IMR-90 (cell line): ENCODE data around the gene SOX1. TPM values are rescaled to one million over a fixed set of nuclear protein-coding genes. Genes with fewer than 3 reads are reported as not detected.

Experiments used
- ATAC-seq: fragments of 200-7000 bp; cut with Tn5 transposase; 2 replicates; pipeline ENCODE4 v1.9.1; 2020; ENCODE audit warnings: low read depth, mild to moderate bottlenecking, moderate library complexity
- BruUV-seq: library from RNA; stranded (reverse); fragments of 400-500 nt; replicated peaks from 2 replicates; lab custom pipeline; 2021; lab: Mats Ljungman, UMichigan
- CTCF ChIA-PET: fragments of 300-600 bp; formaldehyde crosslinking; extraction: SDS; loops from one replicate; lab custom pipeline; 2021; ENCODE audit warnings: antibody characterized with exemption; lab: Yijun Ruan, JAX
- POLR2A ChIA-PET: fragments of 300-600 bp; sonication (Branson Sonifier 250); formaldehyde crosslinking; loops from one replicate; lab custom pipeline; 2022; ENCODE audit warnings: antibody characterized with exemption; ENCODE audit not compliant: unreplicated experiment; lab: Charles Lee
- DNase-seq: peaks from one replicate; pipeline ENCODE4 v3.0.0; 2013
- H2AFZ ChIP-seq: replicated peaks from 2 replicates; pipeline ENCODE3; 2013; ENCODE audit warnings: low read length, mild to moderate bottlenecking; ENCODE audit not compliant: poor library complexity
- H2AK5ac ChIP-seq: 2 replicates; pipeline ENCODE4 v1.6.1; 2013; ENCODE audit warnings: low read depth, low read length, inconsistent platforms
- H2AK9ac ChIP-seq: replicated peaks from 2 replicates; pipeline ENCODE3; 2013; ENCODE audit warnings: mild to moderate bottlenecking, low read depth, low read length, moderate library complexity; ENCODE audit not compliant: poor library complexity
- H2BK120ac ChIP-seq: 2 replicates; pipeline ENCODE4 v1.6.1; 2013; ENCODE audit warnings: low read depth, low read length, inconsistent platforms
- H2BK15ac ChIP-seq: 3 replicates; pipeline ENCODE4 v1.6.1; 2013; ENCODE audit warnings: low read depth, low read length, inconsistent platforms
- H2BK20ac ChIP-seq: 2 replicates; pipeline ENCODE4 v1.6.1; 2013; ENCODE audit warnings: low read depth, mild to moderate bottlenecking, inconsistent platforms, low read length, moderate library complexity
- H2BK5ac ChIP-seq: 2 replicates; pipeline ENCODE4 v1.6.1; 2013; ENCODE audit warnings: mild to moderate bottlenecking, low read depth, low read length, inconsistent platforms; ENCODE audit not compliant: poor library complexity, severe bottlenecking
- H3K14ac ChIP-seq: replicated peaks from 2 replicates; pipeline ENCODE4 v1.6.1; 2013; ENCODE audit warnings: low read depth, low read length, inconsistent platforms
- H3K18ac ChIP-seq: 2 replicates; pipeline ENCODE4 v1.6.1; 2013; ENCODE audit warnings: low read depth, low read length, control low read depth
- H3K23ac ChIP-seq: 2 replicates; pipeline ENCODE4 v1.6.1; 2013; ENCODE audit warnings: low read depth, low read length, inconsistent platforms
- H3K27ac ChIP-seq: 2 replicates; pipeline ENCODE4 v1.5.1; 2013; ENCODE audit warnings: mild to moderate bottlenecking, control low read depth, low read length; ENCODE audit not compliant: insufficient read depth
- H3K27me3 ChIP-seq: 2 replicates; pipeline ENCODE4 v1.6.1; 2013; ENCODE audit warnings: low read length; ENCODE audit not compliant: control insufficient read depth, insufficient read depth
- H3K36me3 ChIP-seq: 2 replicates; pipeline ENCODE4 v1.6.1; 2013; ENCODE audit warnings: low read length, mixed read lengths; ENCODE audit not compliant: control insufficient read depth, insufficient read depth
- H3K4ac ChIP-seq: 2 replicates; pipeline ENCODE4 v1.6.1; 2013; ENCODE audit warnings: low read depth, low read length, inconsistent platforms
- H3K4me1 ChIP-seq: 2 replicates; pipeline ENCODE4 v1.6.1; 2013; ENCODE audit warnings: low read length, mixed read lengths; ENCODE audit not compliant: control insufficient read depth, insufficient read depth
- H3K4me2 ChIP-seq: 2 replicates; pipeline ENCODE4 v1.6.1; 2013; ENCODE audit warnings: low read depth, mild to moderate bottlenecking, control low read depth, low read length, moderate library complexity
- H3K4me3 ChIP-seq: 2 replicates; pipeline ENCODE4 v1.5.1; 2013; ENCODE audit warnings: low read depth, mild to moderate bottlenecking, control low read depth, low read length, moderate library complexity; ENCODE audit not compliant: insufficient read depth
- H3K56ac ChIP-seq: 2 replicates; pipeline ENCODE4 v1.6.1; 2013; ENCODE audit warnings: low read length, inconsistent platforms; ENCODE audit not compliant: insufficient read depth; ENCODE audit errors: extremely low read depth
- H3K79me1 ChIP-seq, 2 experiments: 2 replicates each; pipeline ENCODE4 v1.6.1; 2013; ENCODE audit warnings: low read length in 2 of 2, inconsistent platforms in 1 of 2, low read depth in 1 of 2
- H3K9ac ChIP-seq: 2 replicates; pipeline ENCODE4 v1.6.1; 2013; ENCODE audit warnings: low read depth, low read length, control low read depth
- H3K9me1 ChIP-seq: 2 replicates; pipeline ENCODE4 v1.6.1; 2013; ENCODE audit warnings: low read length, inconsistent platforms; ENCODE audit not compliant: insufficient read depth
- H3K9me3 ChIP-seq: 2 replicates; pipeline ENCODE4 v1.6.1; 2013; ENCODE audit warnings: low read length; ENCODE audit not compliant: control insufficient read depth, insufficient read depth
- H4K20me1 ChIP-seq: 2 replicates; pipeline ENCODE4 v1.6.1; 2013; ENCODE audit warnings: low read length, inconsistent platforms; ENCODE audit not compliant: insufficient read depth
- H4K5ac ChIP-seq: 2 replicates; pipeline ENCODE4 v1.6.1; 2013; ENCODE audit warnings: mild to moderate bottlenecking, low read depth, low read length, control low read depth
- H4K8ac ChIP-seq, 2 experiments: 2 replicates each; pipeline ENCODE4 v1.6.1; 2013; ENCODE audit warnings: low read depth in 2 of 2, low read length in 2 of 2, control low read depth in 1 of 2, inconsistent platforms in 1 of 2
- H4K91ac ChIP-seq: 2 replicates; pipeline ENCODE4 v1.6.1; 2013; ENCODE audit warnings: low read depth, low read length, inconsistent platforms; ENCODE audit not compliant: insufficient read depth
- MAFK ChIP-seq: IDR thresholded peaks from 2 replicates; pipeline ENCODE4 v1.6.1; 2012; ENCODE audit warnings: low read depth, low read length, improper control_type of control experiment
- MAZ ChIP-seq: IDR thresholded peaks from 2 replicates; pipeline ENCODE4 v1.6.1; 2012; ENCODE audit warnings: low read depth, mild to moderate bottlenecking, low read length, improper control_type of control experiment, moderate library complexity, borderline replicate concordance
- NFE2L2 ChIP-seq: fragments of 150-350 bp; IDR thresholded peaks from 2 replicates; pipeline ENCODE4 v1.6.1; 2016; ENCODE audit warnings: low read depth, mild to moderate bottlenecking, low read length
- RCOR1 ChIP-seq: IDR thresholded peaks from 2 replicates; pipeline ENCODE4 v1.6.1; 2012; ENCODE audit warnings: mild to moderate bottlenecking, low read length, improper control_type of control experiment; ENCODE audit not compliant: insufficient replicate concordance
- RFX5 ChIP-seq: IDR thresholded peaks from 2 replicates; pipeline ENCODE4 v1.8.0; 2012; ENCODE audit warnings: low read depth, mild to moderate bottlenecking, low read length, moderate library complexity
- SMC3 ChIP-seq: fragments of 150-350 bp; IDR thresholded peaks from 2 replicates; pipeline ENCODE4 v1.6.1; 2016; ENCODE audit warnings: low read depth, mild to moderate bottlenecking, antibody characterized with exemption, low read length, moderate library complexity
- WGBS, 2 experiments: methylation state at CpG; one replicate each; pipeline versions ENCODE4 v1.1.5 to v1.1.7; 2013; ENCODE audit warnings: missing lambda C conversion rate in 2 of 2; ENCODE audit not compliant: insufficient read length in 1 of 2; ENCODE audit errors: extremely low coverage in 2 of 2; 5-methylcytosine and 5-hydroxymethylcytosine counted together
- dilution Hi-C: fragments of 300-500 bp; cut with HindIII; formaldehyde crosslinking; loops from one replicate; pipeline ENCODE4 v1.14.3; 2018; ENCODE audit warnings: low sequenced_read_pairs; ENCODE audit not compliant: unreplicated experiment
- in situ Hi-C: fragments of 300-500 bp; cut with MboI; formaldehyde crosslinking; loops from 3 replicates; pipeline ENCODE4 v1.14.3; 2019; ENCODE audit warnings: low sequenced_read_pairs, inconsistent platforms, mixed read lengths
- intact Hi-C: fragments of 100-400 bp; cut with micrococcal nuclease; formaldehyde crosslinking; loops from 2 replicates; pipeline ENCODE4 v1.10.0; 2022
- polyA plus RNA-seq, 3 experiments: library from polyadenylated mRNA; depleted of rRNA; stranded (reverse); fragments of >200 nt; gene quantifications; 2 replicates each; pipeline ENCODE4 v1.2.3, GENCODE V29; 2012; ENCODE audit warnings: low replicate concordance in 1 of 3
- total RNA-seq: library from RNA; depleted of rRNA; stranded (reverse); fragments of >200 nt; gene quantifications from 2 replicates; pipeline ENCODE4 v1.2.3, GENCODE V29; 2012
- TF ChIP-seq, protein P1 (sequence below): fragments of 150-350 bp; IDR thresholded peaks from 2 replicates; pipeline ENCODE4 v1.6.1; 2016; ENCODE audit warnings: low read depth, mild to moderate bottlenecking, low read length, moderate library complexity, borderline replicate concordance

Gene SOX1
- total and polyA plus RNA-seq, 2 of the 4 experiments (the other 2 are of a cell fraction), result not detected

DNA sequence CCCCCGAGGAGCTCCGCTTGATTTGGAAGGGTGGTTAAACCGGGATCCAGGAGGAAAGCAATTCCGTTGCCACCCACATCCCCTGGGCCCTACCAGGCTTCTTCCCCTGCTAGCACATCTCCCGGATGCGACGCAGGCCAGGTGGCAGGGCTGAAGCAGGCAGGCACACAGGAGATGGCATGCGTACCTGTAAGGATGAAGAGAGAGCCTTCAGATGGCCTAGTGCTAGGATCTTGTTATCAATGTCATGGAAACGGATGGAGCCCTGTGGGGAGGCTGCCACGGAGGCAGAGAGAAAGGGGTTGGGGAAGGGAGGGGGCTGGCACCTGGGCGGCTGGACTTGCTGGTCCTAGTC is 8.5 kb upstream of the SOX1 start:
- H2AK9ac ChIP-seq, result no peak overlapping the region
- BruUV-seq, result no TSS peak
- H2BK15ac ChIP-seq, result no peak overlapping the region
- 0 out of 2 replicates have a peak, but pooled peaks cover 2% of the 10 kb centered on the region for H3K9me3 ChIP-seq
- no peak overlapping the region for H3K18ac ChIP-seq
- no peak overlapping the region for H3K9ac ChIP-seq
- H2AFZ ChIP-seq, result no peak overlapping the region
- H3K14ac ChIP-seq, result no peak overlapping the region
- H3K79me1 ChIP-seq, result no peaks in the 10 kb centered on the region
- H3K4me3 ChIP-seq, result no peak overlapping the region
- H3K4ac ChIP-seq, result no peak overlapping the region
- in situ Hi-C loops, result no loop called here
- POLR2A ChIA-PET, result no interaction called here
- WGBS, 2 experiments, result 0% methylated on average over 2 of the region's 11 CpGs; no CpG with 5 or more reads in 1 of the 2 experiments
- no peaks in the 10 kb centered on the region for H3K4me1 ChIP-seq
- DNase-seq (no peak), ATAC-seq (no peak)
- H3K9me1 ChIP-seq, result no peaks in the 10 kb centered on the region
- no peak overlapping the region for H3K56ac ChIP-seq
- no peak overlapping the region for H3K4me2 ChIP-seq
- H4K20me1 ChIP-seq, result no peaks in the 10 kb centered on the region
- no peak overlapping the region for H3K23ac ChIP-seq
- H4K91ac ChIP-seq, result no peak overlapping the region
- no peak overlapping the region for H2BK5ac ChIP-seq
- H3K27ac ChIP-seq, result no peak overlapping the region
- dilution Hi-C loops, result no loop called here
- intact Hi-C loops, result no loop called here
- no peak overlapping the region for H2AK5ac ChIP-seq
- H3K27me3 ChIP-seq, result peaks cover 90% of the 10 kb centered on the region
- H2BK120ac ChIP-seq, result no peak overlapping the region
- H4K8ac ChIP-seq, result no peak overlapping the region
- TF ChIP-seq MAZ, result no peak
- TF ChIP-seq RFX5, result no peak
- TF ChIP-seq, protein P1, sequence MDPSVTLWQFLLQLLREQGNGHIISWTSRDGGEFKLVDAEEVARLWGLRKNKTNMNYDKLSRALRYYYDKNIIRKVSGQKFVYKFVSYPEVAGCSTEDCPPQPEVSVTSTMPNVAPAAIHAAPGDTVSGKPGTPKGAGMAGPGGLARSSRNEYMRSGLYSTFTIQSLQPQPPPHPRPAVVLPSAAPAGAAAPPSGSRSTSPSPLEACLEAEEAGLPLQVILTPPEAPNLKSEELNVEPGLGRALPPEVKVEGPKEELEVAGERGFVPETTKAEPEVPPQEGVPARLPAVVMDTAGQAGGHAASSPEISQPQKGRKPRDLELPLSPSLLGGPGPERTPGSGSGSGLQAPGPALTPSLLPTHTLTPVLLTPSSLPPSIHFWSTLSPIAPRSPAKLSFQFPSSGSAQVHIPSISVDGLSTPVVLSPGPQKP, result no peak
- TF ChIP-seq SMC3, result no peak
- no peak for TF ChIP-seq MAFK
- no peak for TF ChIP-seq RCOR1
- no peak for TF ChIP-seq NFE2L2
- CTCF ChIA-PET, result no interaction called here
- H2BK20ac ChIP-seq, result no peak overlapping the region
- no peaks in the 10 kb centered on the region for H3K36me3 ChIP-seq
- H4K5ac ChIP-seq, result no peak overlapping the region
